Left forelimb (tissue), 1 donor: Measurements from ENCODE around the gene AAR2.

ENCODE experiments used
- DNase-seq: peaks from one replicate; pipeline ENCODE4 v3.0.0-alpha.2; 2018; ENCODE audit warnings: low spot score

AAR2 gene

GRCh38 chr20:36235892-36236785 is at the start of gene AAR2:
TSS of gene AAR2 (plus strand) at chr20:36236478. CDS start at chr20:36239869, 3,391 bp downstream.
- peak; percentile 89 for DNase-seq

- no peak for DNase-seq
These were observed 42.1 kb upstream of the AAR2 start for GRCh38 chr20:36193977-36194712.

- no peak for DNase-seq
These were observed 39.6 kb upstream of the AAR2 start for GRCh38 chr20:36196676-36197075.

GRCh38 chr20:36197271-36197670 is 39.0 kb upstream of the AAR2 start:
- DNase-seq = no peak

- peak; percentile 82 for DNase-seq
These were observed 36.7 kb upstream of the AAR2 start for GRCh38 chr20:36199345-36200257.

- no peak for DNase-seq
These were observed 35.8 kb upstream of the AAR2 start for GRCh38 chr20:36200451-36200850.

GRCh38 chr20:36201198-36201597 is 35.1 kb upstream of the AAR2 start:
- DNase-seq = no peak

- peak; percentile 76 for DNase-seq
These were observed 33.4 kb upstream of the AAR2 start for GRCh38 chr20:36202891-36203338.

- no peak for DNase-seq
These were observed 32.4 kb upstream of the AAR2 start for GRCh38 chr20:36203861-36204260.

- no peak for DNase-seq
These were observed 31.3 kb upstream of the AAR2 start for GRCh38 chr20:36205026-36205425.

GRCh38 chr20:36206068-36206467 is 30.2 kb upstream of the AAR2 start:
- DNase-seq = no peak

GRCh38 chr20:36206641-36207040 is 29.6 kb upstream of the AAR2 start:
- DNase-seq = no peak

- no peak for DNase-seq
These were observed 28.7 kb upstream of the AAR2 start for GRCh38 chr20:36207602-36208001.

GRCh38 chr20:36208257-36208656 is 28.0 kb upstream of the AAR2 start:
- DNase-seq = no peak

- no peak for DNase-seq
These were observed 25.7 kb upstream of the AAR2 start for GRCh38 chr20:36210436-36211021.

- DNase-seq = no peak
These were observed 22.9 kb upstream of the AAR2 start for GRCh38 chr20:36213362-36213761.

GRCh38 chr20:36214684-36215256 is 21.5 kb upstream of the AAR2 start:
- DNase-seq = no peak

GRCh38 chr20:36215778-36216177 is 20.5 kb upstream of the AAR2 start:
- no peak for DNase-seq

GRCh38 chr20:36216314-36217025 is 19.8 kb upstream of the AAR2 start:
- DNase-seq = no peak

GRCh38 chr20:36217226-36217625 is 19.1 kb upstream of the AAR2 start:
- DNase-seq = no peak
